NB4 (cell line): ENCODE data around the gene FUT4.

ENCODE experiments used
- DNase-seq: peaks from one replicate; pipeline ENCODE4 v3.0.0; 2010; ENCODE audit warnings: low read depth
- H3K4me3 ChIP-seq: one replicate; pipeline ENCODE4 v1.5.1; 2011; ENCODE audit warnings: mild to moderate bottlenecking, low read depth, low read length, moderate library complexity
- MYC ChIP-seq: IDR thresholded peaks from 2 replicates; pipeline ENCODE4 v1.6.1; 2011; ENCODE audit warnings: low read depth, low read length
- POLR2A ChIP-seq: IDR thresholded peaks from 2 replicates; pipeline ENCODE4 v1.6.1; 2011; ENCODE audit warnings: mild to moderate bottlenecking; ENCODE audit not compliant: insufficient read length; ENCODE audit errors: extremely low read depth
- TF ChIP-seq, protein P1 (sequence below): IDR thresholded peaks from 2 replicates; pipeline ENCODE4 v1.6.1; 2011; ENCODE audit warnings: low read depth, low read length
- TF ChIP-seq, protein P2 (sequence below): IDR thresholded peaks from one replicate; pipeline ENCODE4 v1.5.1; 2012; ENCODE audit warnings: low read depth, low read length

Gene FUT4

GRCh38 chr11:94568200-94568599, 24.5 kb downstream of the FUT4 start:
- TF ChIP-seq POLR2A: no peak
- TF ChIP-seq, protein P1, sequence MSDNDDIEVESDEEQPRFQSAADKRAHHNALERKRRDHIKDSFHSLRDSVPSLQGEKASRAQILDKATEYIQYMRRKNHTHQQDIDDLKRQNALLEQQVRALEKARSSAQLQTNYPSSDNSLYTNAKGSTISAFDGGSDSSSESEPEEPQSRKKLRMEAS: peak; percentile 91
- peak; percentile 89 for TF ChIP-seq MYC
- TF ChIP-seq, protein P2, sequence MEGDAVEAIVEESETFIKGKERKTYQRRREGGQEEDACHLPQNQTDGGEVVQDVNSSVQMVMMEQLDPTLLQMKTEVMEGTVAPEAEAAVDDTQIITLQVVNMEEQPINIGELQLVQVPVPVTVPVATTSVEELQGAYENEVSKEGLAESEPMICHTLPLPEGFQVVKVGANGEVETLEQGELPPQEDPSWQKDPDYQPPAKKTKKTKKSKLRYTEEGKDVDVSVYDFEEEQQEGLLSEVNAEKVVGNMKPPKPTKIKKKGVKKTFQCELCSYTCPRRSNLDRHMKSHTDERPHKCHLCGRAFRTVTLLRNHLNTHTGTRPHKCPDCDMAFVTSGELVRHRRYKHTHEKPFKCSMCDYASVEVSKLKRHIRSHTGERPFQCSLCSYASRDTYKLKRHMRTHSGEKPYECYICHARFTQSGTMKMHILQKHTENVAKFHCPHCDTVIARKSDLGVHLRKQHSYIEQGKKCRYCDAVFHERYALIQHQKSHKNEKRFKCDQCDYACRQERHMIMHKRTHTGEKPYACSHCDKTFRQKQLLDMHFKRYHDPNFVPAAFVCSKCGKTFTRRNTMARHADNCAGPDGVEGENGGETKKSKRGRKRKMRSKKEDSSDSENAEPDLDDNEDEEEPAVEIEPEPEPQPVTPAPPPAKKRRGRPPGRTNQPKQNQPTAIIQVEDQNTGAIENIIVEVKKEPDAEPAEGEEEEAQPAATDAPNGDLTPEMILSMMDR: no peak
- DNase-seq: peak; percentile 64
- H3K4me3 ChIP-seq: peak overlapping the region; percentile 92

- peak overlapping the region; percentile 92 for H3K4me3 ChIP-seq
- DNase-seq: peak; percentile 66
- TF ChIP-seq MYC (no peak), POLR2A (peak; percentile 2)
- TF ChIP-seq, protein P1: peak; percentile 72
Observed at GRCh38 chr11:94568717-94569116, 25.0 kb downstream of the FUT4 start.

DNA sequence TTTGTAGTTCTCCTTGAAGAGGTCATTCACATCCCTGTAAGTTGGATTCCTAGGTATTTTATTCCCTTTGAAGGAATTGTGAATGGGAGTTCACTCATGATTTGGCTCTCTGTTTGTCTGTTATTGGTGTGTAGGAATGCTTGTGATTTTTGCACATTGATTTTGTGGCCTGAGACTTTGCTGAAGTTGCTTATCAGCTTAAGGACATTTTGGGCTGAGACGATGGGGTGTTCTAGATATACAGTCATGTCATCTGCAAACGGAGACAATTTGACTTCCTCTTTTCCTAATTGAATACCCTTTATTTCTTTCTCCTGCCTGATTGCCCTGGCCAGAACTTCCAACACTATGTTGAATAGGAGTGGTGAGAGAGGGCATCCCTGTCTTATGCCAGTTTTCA, 29.3 kb downstream of the FUT4 start:
- DNase-seq: peak; percentile 49
- H3K4me3 ChIP-seq: peak overlapping the region; percentile 27

- DNase-seq: peak; percentile 99
- H3K4me3 ChIP-seq: peak overlapping the region; percentile 66
- TF ChIP-seq POLR2A (peak; percentile 37), MYC (peak; percentile 92)
- TF ChIP-seq, protein P2: no peak
- TF ChIP-seq, protein P1: peak; percentile 88
Observed at GRCh38 chr11:94574193-94574961, 30.7 kb downstream of the FUT4 start.

DNA sequence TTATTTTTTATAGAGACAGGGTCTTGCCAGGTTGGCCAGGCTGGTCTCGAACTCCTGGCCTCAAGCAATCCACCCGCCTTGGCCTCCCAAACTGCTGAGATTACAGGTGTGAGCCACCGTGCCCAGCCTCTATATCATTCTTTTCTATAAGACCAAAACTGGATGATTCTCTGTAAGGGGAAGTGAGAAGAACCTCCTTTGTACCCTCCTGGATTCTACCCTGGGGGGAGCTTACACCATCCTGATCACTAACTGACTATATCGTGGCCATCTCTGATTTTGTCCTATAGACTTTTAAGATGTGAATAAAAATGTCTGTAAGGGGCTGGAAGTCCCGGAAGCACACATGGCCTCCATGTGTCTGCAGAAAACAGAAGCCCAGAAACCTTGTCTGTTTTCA, 32.6 kb downstream of the FUT4 start:
- peak; percentile 46 for DNase-seq
- TF ChIP-seq, protein P1: no peak
- TF ChIP-seq MYC (no peak), POLR2A (no peak)
- TF ChIP-seq, protein P2: no peak

GRCh38 chr11:94577841-94578240, 34.1 kb downstream of the FUT4 start:
- TF ChIP-seq, protein P1: no peak
- TF ChIP-seq MYC (no peak), POLR2A (no peak)
- TF ChIP-seq, protein P2: no peak
- no peak for DNase-seq
- no peak overlapping the region for H3K4me3 ChIP-seq

More for the DNA sequence above, 32.6 kb downstream of the FUT4 start:
- H3K4me3 ChIP-seq: no peak overlapping the region

DNA sequence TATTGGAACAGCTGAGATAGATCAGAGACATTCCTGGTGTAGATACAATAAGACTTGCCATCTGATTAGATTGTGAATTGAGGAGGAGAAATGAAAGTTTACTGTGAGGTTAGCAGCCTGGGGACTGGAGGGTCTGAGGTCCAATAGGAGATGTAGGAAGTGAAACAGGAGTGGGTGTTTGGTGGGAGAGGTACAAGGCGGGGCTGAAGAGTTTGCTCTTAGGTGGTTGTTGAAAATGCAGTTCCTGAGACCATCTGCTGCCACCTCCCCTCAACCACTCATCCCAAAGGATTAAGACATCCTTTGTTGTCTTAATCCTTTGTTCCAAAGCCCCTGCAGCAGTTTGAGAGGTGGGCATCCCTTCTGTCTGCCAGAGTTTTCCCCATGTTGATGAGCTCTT, 38.2 kb downstream of the FUT4 start:
- TF ChIP-seq POLR2A (no peak), MYC (no peak)
- TF ChIP-seq, protein P1: no peak
- TF ChIP-seq, protein P2: no peak
- H3K4me3 ChIP-seq: no peak overlapping the region
- DNase-seq: no peak
